Right lobe of liver (tissue), 4 donors: ENCODE measurements around the gene PDCL2.

Experiments
- POLR2A ChIP-seq: fragments of 450-650 bp; IDR thresholded peaks from one replicate; pipeline ENCODE4 v1.6.1; 2017; ENCODE audit warnings: antibody characterized with exemption, mild to moderate bottlenecking
- TF ChIP-seq, protein P1 (sequence below), 4 donors: fragments of 200-600 bp in 3 of 4; fragments of 450-650 bp in 1 of 4; IDR thresholded peaks; one replicate each; pipeline versions ENCODE4 v1.5.1 to v1.8.0; 2016 to 2022; ENCODE audit warnings: antibody characterized with exemption in 4 of 4, mild to moderate bottlenecking in 2 of 4
- donor health status: DM: no; HTN: no; CAD: no.
- donor health status: DM: no; HTN: no; CAD: no.
- donor health status: DM: no; HTN: yes; CAD: no.

DNA sequence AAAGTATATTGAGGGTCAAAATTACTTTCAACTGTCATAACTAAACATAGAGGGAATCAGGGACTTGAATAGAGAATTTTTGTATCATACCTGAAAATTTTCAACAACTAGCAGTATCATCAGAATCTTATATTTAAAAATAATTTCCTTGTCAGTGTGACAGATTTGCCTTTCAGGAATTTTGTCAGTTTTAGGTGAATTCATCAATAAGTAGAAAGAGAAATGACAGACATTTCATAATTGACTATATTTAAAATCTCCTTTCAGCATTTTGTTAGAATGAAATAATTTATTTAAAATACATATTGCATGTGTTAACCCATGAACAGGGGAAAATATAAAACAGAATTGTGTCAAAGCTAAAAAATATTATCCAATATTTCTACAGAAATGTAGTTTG, 8.6 kb upstream of the PDCL2 start:
- TF ChIP-seq POLR2A = no peak
- TF ChIP-seq, protein P1, sequence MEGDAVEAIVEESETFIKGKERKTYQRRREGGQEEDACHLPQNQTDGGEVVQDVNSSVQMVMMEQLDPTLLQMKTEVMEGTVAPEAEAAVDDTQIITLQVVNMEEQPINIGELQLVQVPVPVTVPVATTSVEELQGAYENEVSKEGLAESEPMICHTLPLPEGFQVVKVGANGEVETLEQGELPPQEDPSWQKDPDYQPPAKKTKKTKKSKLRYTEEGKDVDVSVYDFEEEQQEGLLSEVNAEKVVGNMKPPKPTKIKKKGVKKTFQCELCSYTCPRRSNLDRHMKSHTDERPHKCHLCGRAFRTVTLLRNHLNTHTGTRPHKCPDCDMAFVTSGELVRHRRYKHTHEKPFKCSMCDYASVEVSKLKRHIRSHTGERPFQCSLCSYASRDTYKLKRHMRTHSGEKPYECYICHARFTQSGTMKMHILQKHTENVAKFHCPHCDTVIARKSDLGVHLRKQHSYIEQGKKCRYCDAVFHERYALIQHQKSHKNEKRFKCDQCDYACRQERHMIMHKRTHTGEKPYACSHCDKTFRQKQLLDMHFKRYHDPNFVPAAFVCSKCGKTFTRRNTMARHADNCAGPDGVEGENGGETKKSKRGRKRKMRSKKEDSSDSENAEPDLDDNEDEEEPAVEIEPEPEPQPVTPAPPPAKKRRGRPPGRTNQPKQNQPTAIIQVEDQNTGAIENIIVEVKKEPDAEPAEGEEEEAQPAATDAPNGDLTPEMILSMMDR (IDR thresholded peaks at IDR 0.05) = no peak
